ENCODE data around the gene ADK.
A peak's percentile ranks its signal among the peaks of the same experiment; 100 is the strongest.
"Not testable (repeated sequence)": the region's sequence is repeated elsewhere in the genome, so short reads cannot be mapped to it uniquely, and the experiment has no call there.

The ADK gene

DNA sequence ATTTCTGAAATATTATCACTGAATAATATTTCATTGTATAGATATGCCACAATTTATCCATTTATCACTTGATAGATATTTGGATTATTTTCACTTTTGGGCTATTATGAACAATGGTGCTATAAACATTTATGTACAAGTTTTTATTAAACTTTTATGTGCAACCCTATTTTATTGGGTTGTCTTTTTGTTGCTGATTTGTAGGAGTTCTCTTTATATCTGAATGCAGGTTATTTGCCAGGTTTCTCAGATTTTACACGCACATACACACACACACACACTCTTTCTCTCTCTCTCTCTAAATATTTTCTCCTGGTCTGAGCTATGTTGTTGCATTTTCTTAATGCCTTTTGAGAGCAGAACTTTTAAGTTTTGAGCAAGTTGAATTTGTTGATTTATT is 36.2 kb downstream of the ADK start:
- Histone ChIP-seq H3K9me3 (ENCODE audit: control insufficient read depth in 1 of 2, low read length in 2 of 2) (no peaks in the 10 kb centered on the region), H3K4me1 (ENCODE audit: control insufficient read depth in 1 of 2, insufficient read depth in 2 of 2, low read length in 2 of 2) (peaks cover 6 to 13% of the 10 kb centered on the region in 2 donors), H3K4me3 (ENCODE audit: low read depth in 1 of 2, low read length in 2 of 2) (no peak overlapping the region), H3K36me3 (ENCODE audit: control insufficient read depth in 1 of 2, insufficient read depth in 2 of 2, low read length in 2 of 2) (no peaks in the 10 kb centered on the region), H3K27ac (ENCODE audit: low read length) (no peak overlapping the region), H3K27me3 (ENCODE audit: low read depth, low read length) (no peaks in the 10 kb centered on the region)

DNA sequence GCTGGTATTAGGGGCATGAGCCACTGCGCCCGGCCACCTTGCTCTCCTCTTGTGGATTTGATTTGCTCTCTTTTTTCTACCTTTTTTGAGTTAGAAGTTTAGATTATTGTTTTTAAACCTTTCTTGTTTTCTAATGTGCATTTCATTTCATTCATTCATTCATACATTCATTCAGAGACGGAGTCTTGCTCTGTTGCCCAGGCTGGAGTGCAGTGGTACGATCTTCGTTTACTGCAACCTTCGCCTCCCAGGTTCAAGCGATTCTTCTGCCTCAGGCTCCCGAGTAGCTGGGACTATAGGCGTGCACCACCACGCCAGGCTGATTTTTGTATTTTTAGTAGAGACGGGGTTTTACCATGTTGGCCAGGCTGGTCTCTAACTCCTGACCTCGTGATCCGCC is 37.6 kb downstream of the ADK start:
- peaks cover 6 to 13% of the 10 kb centered on the region in 2 donors for H3K4me1 ChIP-seq (ENCODE audit: control insufficient read depth in 1 of 2, insufficient read depth in 2 of 2, low read length in 2 of 2)
- H3K9me3 ChIP-seq (ENCODE audit: control insufficient read depth in 1 of 2, low read length in 2 of 2); H3K27me3 ChIP-seq (ENCODE audit: low read depth, low read length); H3K4me3 ChIP-seq (ENCODE audit: low read depth in 1 of 2, low read length in 2 of 2); H3K36me3 ChIP-seq (ENCODE audit: control insufficient read depth in 1 of 2, insufficient read depth in 2 of 2, low read length in 2 of 2); H3K27ac ChIP-seq (ENCODE audit: low read length): not testable (repeated sequence)

- Histone ChIP-seq H3K4me3 (ENCODE audit: low read depth in 1 of 2, low read length in 2 of 2) (peak overlapping the region in 1 of 2 donors; percentile 8), H3K9me3 (ENCODE audit: control insufficient read depth in 1 of 2, low read length in 2 of 2) (no peaks in the 10 kb centered on the region), H3K27me3 (ENCODE audit: low read depth, low read length) (no peaks in the 10 kb centered on the region), H3K4me1 (ENCODE audit: control insufficient read depth in 1 of 2, insufficient read depth in 2 of 2, low read length in 2 of 2) (peaks cover 6 to 13% of the 10 kb centered on the region in 2 donors), H3K27ac (ENCODE audit: low read length) (peak overlapping the region; percentile 66), H3K36me3 (ENCODE audit: control insufficient read depth in 1 of 2, insufficient read depth in 2 of 2, low read length in 2 of 2) (no peaks in the 10 kb centered on the region)
Measured at GRCh38 chr10:74189999-74190421, 39.0 kb downstream of the ADK start.

- Histone ChIP-seq H3K27ac (ENCODE audit: low read length) (peak overlapping the region; percentile 66), H3K4me1 (ENCODE audit: control insufficient read depth in 1 of 2, insufficient read depth in 2 of 2, low read length in 2 of 2) (peaks cover 6 to 13% of the 10 kb centered on the region in 2 donors), H3K4me3 (ENCODE audit: low read depth in 1 of 2, low read length in 2 of 2) (peak overlapping the region in 1 of 2 donors; percentile 8)
Measured at GRCh38 chr10:74190494-74190893, 39.5 kb downstream of the ADK start.

GRCh38 chr10:74194545-74194944 is 43.5 kb downstream of the ADK start:
- Histone ChIP-seq H3K36me3 (ENCODE audit: control insufficient read depth in 1 of 2, insufficient read depth in 2 of 2, low read length in 2 of 2) (no peaks in the 10 kb centered on the region), H3K4me1 (ENCODE audit: control insufficient read depth in 1 of 2, insufficient read depth in 2 of 2, low read length in 2 of 2) (peaks cover 6 to 12% of the 10 kb centered on the region in 2 donors), H3K27me3 (ENCODE audit: low read depth, low read length) (no peaks in the 10 kb centered on the region), H3K9me3 (ENCODE audit: control insufficient read depth in 1 of 2, low read length in 2 of 2) (no peaks in the 10 kb centered on the region), H3K27ac (ENCODE audit: low read length) (no peak overlapping the region), H3K4me3 (ENCODE audit: low read depth in 1 of 2, low read length in 2 of 2) (no peak overlapping the region)

More at GRCh38 chr10:74190494-74190893, 39.5 kb downstream of the ADK start:
- Histone ChIP-seq H3K36me3 (ENCODE audit: control insufficient read depth in 1 of 2, insufficient read depth in 2 of 2, low read length in 2 of 2) (no peaks in the 10 kb centered on the region), H3K9me3 (ENCODE audit: control insufficient read depth in 1 of 2, low read length in 2 of 2) (no peaks in the 10 kb centered on the region), H3K27me3 (ENCODE audit: low read depth, low read length) (no peaks in the 10 kb centered on the region)

- Histone ChIP-seq H3K27ac (ENCODE audit: low read length) (no peak overlapping the region), H3K36me3 (ENCODE audit: control insufficient read depth in 1 of 2, insufficient read depth in 2 of 2, low read length in 2 of 2) (no peaks in the 10 kb centered on the region), H3K4me1 (ENCODE audit: control insufficient read depth in 1 of 2, insufficient read depth in 2 of 2, low read length in 2 of 2) (peaks cover 6 to 8% of the 10 kb centered on the region in 2 donors), H3K9me3 (ENCODE audit: control insufficient read depth in 1 of 2, low read length in 2 of 2) (no peaks in the 10 kb centered on the region), H3K27me3 (ENCODE audit: low read depth, low read length) (no peaks in the 10 kb centered on the region), H3K4me3 (ENCODE audit: low read depth in 1 of 2, low read length in 2 of 2) (no peak overlapping the region)
Measured at GRCh38 chr10:74194999-74195398, 44.0 kb downstream of the ADK start.

DNA sequence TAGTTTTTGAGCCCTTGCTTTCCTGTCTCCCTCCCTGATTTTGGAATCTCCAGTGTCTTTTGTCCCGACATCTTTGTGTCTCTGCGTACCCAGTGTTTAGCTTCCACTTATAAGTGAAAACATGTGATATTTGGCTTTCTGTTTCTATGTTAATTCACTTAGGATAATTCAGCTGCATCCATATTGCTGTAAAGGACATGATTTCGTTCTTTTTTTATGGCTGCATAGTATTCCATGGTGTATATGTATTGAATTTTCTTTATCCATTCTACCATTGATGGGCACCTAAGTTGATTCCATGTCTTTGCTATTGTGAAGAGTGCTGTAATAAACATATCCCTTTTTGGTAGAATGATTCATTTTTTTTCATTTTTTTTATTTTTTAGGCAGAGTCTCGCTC is 48.3 kb downstream of the ADK start:
- Histone ChIP-seq H3K36me3 (ENCODE audit: control insufficient read depth in 1 of 2, insufficient read depth in 2 of 2, low read length in 2 of 2) (peaks cover 0 to 3% of the 10 kb centered on the region in 2 donors), H3K27me3 (ENCODE audit: low read depth, low read length) (no peaks in the 10 kb centered on the region), H3K9me3 (ENCODE audit: control insufficient read depth in 1 of 2, low read length in 2 of 2) (no peaks in the 10 kb centered on the region), H3K27ac (ENCODE audit: low read length) (no peak overlapping the region), H3K4me3 (ENCODE audit: low read depth in 1 of 2, low read length in 2 of 2) (no peak overlapping the region), H3K4me1 (ENCODE audit: control insufficient read depth in 1 of 2, insufficient read depth in 2 of 2, low read length in 2 of 2) (no peaks in the 10 kb centered on the region)

- H3K4me1 ChIP-seq (ENCODE audit: control insufficient read depth in 1 of 2, insufficient read depth in 2 of 2, low read length in 2 of 2), result no peaks in the 10 kb centered on the region
- no peak overlapping the region for H3K27ac ChIP-seq (ENCODE audit: low read length)
- H3K27me3 ChIP-seq (ENCODE audit: low read depth, low read length), result no peaks in the 10 kb centered on the region
- H3K9me3 ChIP-seq (ENCODE audit: control insufficient read depth in 1 of 2, low read length in 2 of 2), result no peaks in the 10 kb centered on the region
- no peak overlapping the region for H3K4me3 ChIP-seq (ENCODE audit: low read depth in 1 of 2, low read length in 2 of 2)
- H3K36me3 ChIP-seq (ENCODE audit: control insufficient read depth in 1 of 2, insufficient read depth in 2 of 2, low read length in 2 of 2), result peaks cover 0 to 3% of the 10 kb centered on the region in 2 donors
Measured at GRCh38 chr10:74202356-74202755, 51.3 kb downstream of the ADK start.

GRCh38 chr10:74206746-74207145 is 55.7 kb downstream of the ADK start:
- Histone ChIP-seq H3K36me3 (ENCODE audit: control insufficient read depth in 1 of 2, insufficient read depth in 2 of 2, low read length in 2 of 2) (no peaks in the 10 kb centered on the region), H3K9me3 (ENCODE audit: control insufficient read depth in 1 of 2, low read length in 2 of 2) (no peaks in the 10 kb centered on the region), H3K27ac (ENCODE audit: low read length) (no peak overlapping the region), H3K4me3 (ENCODE audit: low read depth in 1 of 2, low read length in 2 of 2) (no peak overlapping the region), H3K4me1 (ENCODE audit: control insufficient read depth in 1 of 2, insufficient read depth in 2 of 2, low read length in 2 of 2) (no peaks in the 10 kb centered on the region), H3K27me3 (ENCODE audit: low read depth, low read length) (no peaks in the 10 kb centered on the region)

- Histone ChIP-seq H3K36me3 (ENCODE audit: control insufficient read depth in 1 of 2, insufficient read depth in 2 of 2, low read length in 2 of 2) (no peaks in the 10 kb centered on the region), H3K27ac (ENCODE audit: low read length) (no peak overlapping the region), H3K4me3 (ENCODE audit: low read depth in 1 of 2, low read length in 2 of 2) (no peak overlapping the region), H3K9me3 (ENCODE audit: control insufficient read depth in 1 of 2, low read length in 2 of 2) (no peaks in the 10 kb centered on the region), H3K27me3 (ENCODE audit: low read depth, low read length) (no peaks in the 10 kb centered on the region), H3K4me1 (ENCODE audit: control insufficient read depth in 1 of 2, insufficient read depth in 2 of 2, low read length in 2 of 2) (no peaks in the 10 kb centered on the region)
Measured at GRCh38 chr10:74207691-74208480, 56.9 kb downstream of the ADK start.

DNA sequence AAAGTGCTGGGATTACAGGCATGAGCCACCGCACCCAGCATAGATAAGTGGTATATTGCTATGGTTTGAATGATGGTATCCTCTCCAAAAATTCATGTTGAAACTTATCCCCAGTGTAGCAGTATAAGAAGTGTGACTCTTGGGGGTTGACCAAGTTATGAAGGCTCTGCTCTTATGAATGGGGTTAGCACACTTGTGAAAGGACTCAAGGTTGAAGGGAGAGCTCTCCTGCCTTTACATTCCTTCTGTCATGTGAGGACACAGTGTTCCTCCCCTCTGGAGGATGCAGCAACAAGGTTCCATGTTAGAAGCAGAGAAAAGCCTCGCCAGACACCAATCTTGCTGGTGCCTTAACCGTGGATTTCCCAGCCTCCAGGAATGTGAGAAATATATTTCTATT is 58.0 kb downstream of the ADK start:
- Histone ChIP-seq H3K27me3 (ENCODE audit: low read depth, low read length) (no peaks in the 10 kb centered on the region), H3K4me3 (ENCODE audit: low read depth in 1 of 2, low read length in 2 of 2) (no peak overlapping the region), H3K27ac (ENCODE audit: low read length) (no peak overlapping the region)

GRCh38 chr10:74213019-74213418 is 62.0 kb downstream of the ADK start:
- H3K4me1 ChIP-seq (ENCODE audit: control insufficient read depth in 1 of 2, insufficient read depth in 2 of 2, low read length in 2 of 2), result no peaks in the 10 kb centered on the region
- H3K9me3 ChIP-seq (ENCODE audit: control insufficient read depth in 1 of 2, low read length in 2 of 2), result no peaks in the 10 kb centered on the region
- H3K27ac ChIP-seq (ENCODE audit: low read length), result no peak overlapping the region
- no peaks in the 10 kb centered on the region for H3K36me3 ChIP-seq (ENCODE audit: control insufficient read depth in 1 of 2, insufficient read depth in 2 of 2, low read length in 2 of 2)
- no peak overlapping the region for H3K4me3 ChIP-seq (ENCODE audit: low read depth in 1 of 2, low read length in 2 of 2)
- H3K27me3 ChIP-seq (ENCODE audit: low read depth, low read length), result no peaks in the 10 kb centered on the region

More for the DNA sequence above, 58.0 kb downstream of the ADK start:
- H3K4me1 ChIP-seq (ENCODE audit: control insufficient read depth in 1 of 2, insufficient read depth in 2 of 2, low read length in 2 of 2), result no peaks in the 10 kb centered on the region
- H3K36me3 ChIP-seq (ENCODE audit: control insufficient read depth in 1 of 2, insufficient read depth in 2 of 2, low read length in 2 of 2), result no peaks in the 10 kb centered on the region
- H3K9me3 ChIP-seq (ENCODE audit: control insufficient read depth in 1 of 2, low read length in 2 of 2), result no peaks in the 10 kb centered on the region
